Measurements from ENCODE around the gene FSTL4. TPM values are rescaled to one million over a fixed set of nuclear protein-coding genes. Genes with fewer than 3 reads are reported as not detected.

The FSTL4 gene
- total RNA-seq, 1 experiment from 2014 or later: not detected

DNA sequence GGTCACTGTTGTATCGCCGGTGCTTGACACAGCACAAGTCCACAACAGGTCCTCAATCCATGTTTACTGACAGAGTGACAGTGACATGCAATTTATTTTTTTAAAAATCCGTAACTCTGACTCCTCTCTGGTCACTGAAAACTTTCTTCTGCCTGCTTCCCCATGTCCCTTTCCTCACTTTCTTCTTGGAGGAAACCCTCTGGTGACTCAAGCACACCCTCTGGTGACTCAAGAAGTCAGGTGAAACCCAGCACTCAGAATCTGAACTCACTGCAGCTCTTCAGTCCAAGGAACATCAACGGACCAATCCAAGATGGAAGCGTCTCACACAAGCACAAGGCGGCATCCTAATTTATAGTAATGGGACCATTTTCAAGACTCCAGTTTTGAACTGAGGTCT lies 245.9 kb downstream of the FSTL4 start:
- no peak for DNase-seq (ENCODE audit: low read depth)

GRCh38 chr5:133365738-133366137 lies 246.6 kb downstream of the FSTL4 start:
- DNase-seq (ENCODE audit: low read depth): no peak

GRCh38 chr5:133364936-133365707 lies 247.2 kb downstream of the FSTL4 start:
- no peak for DNase-seq (ENCODE audit: low read depth)

- DNase-seq (ENCODE audit: low read depth): no peak
Observed at GRCh38 chr5:133363807-133364587, 248.3 kb downstream of the FSTL4 start.

GRCh38 chr5:133362438-133362837 lies 249.9 kb downstream of the FSTL4 start:
- DNase-seq (ENCODE audit: low read depth): no peak

GRCh38 chr5:133361922-133362321 lies 250.4 kb downstream of the FSTL4 start:
- no peak for DNase-seq (ENCODE audit: low read depth)

GRCh38 chr5:133360693-133361472 lies 251.5 kb downstream of the FSTL4 start:
- DNase-seq (ENCODE audit: low read depth): no peak

DNA sequence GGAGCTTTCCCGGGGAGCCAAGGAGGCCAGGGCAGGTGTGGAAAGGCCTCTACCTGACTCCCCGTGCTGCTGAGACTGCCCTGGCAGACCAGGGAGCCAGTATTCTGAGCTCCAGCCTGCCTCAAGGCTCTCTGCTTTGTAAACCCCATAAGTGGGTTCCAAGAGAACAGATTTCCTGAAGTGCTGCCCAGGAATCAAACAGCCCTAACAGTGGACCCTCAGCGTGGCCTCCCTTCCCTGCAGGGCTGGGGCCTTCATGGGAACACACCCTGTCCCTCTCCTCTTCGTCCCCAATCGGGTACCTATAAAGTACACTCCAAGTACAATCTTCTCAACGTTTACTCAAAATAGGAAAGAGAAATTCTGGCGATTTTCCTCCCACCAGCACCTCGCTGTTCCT lies 252.5 kb downstream of the FSTL4 start:
- no peak for DNase-seq (ENCODE audit: low read depth)

DNA sequence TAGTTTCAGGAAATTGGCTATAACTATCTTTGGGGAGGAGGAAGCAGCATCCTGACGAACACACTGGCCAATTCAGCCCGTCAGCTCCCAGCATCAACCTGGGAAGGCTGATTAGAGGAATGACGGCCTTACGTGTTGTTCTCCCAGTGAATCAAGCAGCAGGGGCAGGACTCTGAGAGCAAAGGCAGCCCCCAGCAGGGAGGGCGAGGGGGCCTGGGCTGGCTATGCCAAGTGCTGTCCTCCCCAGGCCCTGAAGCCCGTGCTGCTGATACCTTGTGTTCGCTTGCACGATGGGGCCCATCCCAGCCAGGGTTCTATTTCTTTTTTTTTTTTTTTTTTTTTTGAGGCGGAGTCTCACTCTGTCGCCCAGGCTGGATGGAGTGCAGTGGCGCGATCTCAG lies 254.1 kb downstream of the FSTL4 start:
- DNase-seq (ENCODE audit: low read depth): no peak

- DNase-seq (ENCODE audit: low read depth): no peak
Observed at GRCh38 chr5:133357758-133358157, 254.6 kb downstream of the FSTL4 start.

DNA sequence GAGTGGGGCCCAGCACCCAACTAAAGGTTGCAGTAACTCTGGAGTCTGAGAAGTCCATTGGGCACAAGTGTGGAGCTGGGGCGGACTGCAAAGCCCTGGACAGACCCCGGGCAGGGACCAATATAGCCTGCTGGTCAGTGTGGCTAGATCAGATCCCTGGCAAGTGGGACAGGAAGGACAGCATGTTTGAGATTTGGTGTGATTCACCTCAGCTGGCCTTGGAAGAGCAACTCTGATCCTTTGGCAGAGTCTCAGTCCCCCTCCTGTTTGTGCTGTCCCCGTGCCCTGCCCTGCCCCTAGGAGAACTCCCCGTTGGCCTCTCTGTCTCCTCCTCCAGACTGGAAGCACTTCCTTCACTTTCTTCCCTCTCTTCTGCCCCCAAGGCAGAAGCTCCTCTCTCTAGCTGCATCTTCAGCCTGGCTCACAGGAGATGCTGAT lies 255.3 kb downstream of the FSTL4 start:
- DNase-seq (ENCODE audit: low read depth): no peak

GRCh38 chr5:133356396-133356983 lies 255.9 kb downstream of the FSTL4 start:
- no peak for DNase-seq (ENCODE audit: low read depth)

- DNase-seq (ENCODE audit: low read depth): no peak
Observed at GRCh38 chr5:133354323-133355185, 257.8 kb downstream of the FSTL4 start.

GRCh38 chr5:133353741-133354140 lies 258.6 kb downstream of the FSTL4 start:
- DNase-seq (ENCODE audit: low read depth): no peak

DNA sequence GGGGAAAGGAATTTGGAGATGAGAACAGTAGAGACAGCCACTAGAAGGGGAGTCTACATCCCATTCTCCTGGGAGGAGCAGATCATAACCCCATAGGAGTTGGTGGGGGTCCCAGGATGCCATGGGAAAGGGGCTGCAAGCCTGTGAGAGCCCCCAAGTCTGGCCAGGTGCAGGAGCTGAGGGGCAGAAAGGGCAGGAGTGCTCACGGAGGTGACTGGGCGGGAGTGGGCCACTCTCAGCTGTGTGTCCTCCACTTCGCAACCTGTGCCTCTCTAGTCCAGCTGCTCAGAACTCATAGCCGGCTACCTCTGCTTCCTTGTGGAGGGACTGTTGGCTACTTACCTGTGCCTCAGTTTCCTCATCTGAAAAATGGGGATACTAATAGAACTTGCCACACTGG lies 263.9 kb downstream of the FSTL4 start:
- no peak for DNase-seq (ENCODE audit: low read depth)

GRCh38 chr5:133347039-133347438 lies 265.3 kb downstream of the FSTL4 start:
- no peak for DNase-seq (ENCODE audit: low read depth)

GRCh38 chr5:133344266-133344665 lies 268.1 kb downstream of the FSTL4 start:
- no peak for DNase-seq (ENCODE audit: low read depth)

- no peak for DNase-seq (ENCODE audit: low read depth)
Observed at GRCh38 chr5:133343196-133343595, 269.1 kb downstream of the FSTL4 start.

- DNase-seq (ENCODE audit: low read depth): no peak
Observed at GRCh38 chr5:133341915-133342710, 270.2 kb downstream of the FSTL4 start.

DNA sequence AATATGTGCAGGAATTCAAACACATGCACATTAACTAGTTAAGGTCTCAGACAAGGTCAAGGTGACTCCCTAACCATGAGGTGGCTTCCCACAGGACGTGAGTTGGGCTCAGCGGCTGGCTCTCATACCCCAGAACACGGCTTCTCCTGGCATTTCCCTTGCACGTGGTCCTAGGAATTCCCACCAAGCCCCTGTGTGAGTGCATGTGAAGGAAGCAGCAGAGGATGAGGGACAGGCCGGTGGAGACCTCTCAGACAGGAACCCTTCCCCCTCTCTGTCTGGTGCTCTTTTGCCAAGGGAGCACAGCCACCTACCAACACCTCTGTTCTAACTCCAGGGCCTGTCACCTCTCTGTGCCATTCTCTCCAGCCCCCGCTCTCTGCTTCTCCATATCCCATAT lies 271.0 kb downstream of the FSTL4 start:
- DNase-seq (ENCODE audit: low read depth): no peak
